Fibroblast of lung (primary cell): ENCODE measurements around the gene CRIP1.

Experiments
- EZH2 ChIP-seq: IDR thresholded peaks from 2 replicates; pipeline ENCODE4 v1.5.1; 2012; ENCODE audit warnings: low read length, control low read depth, mild to moderate bottlenecking; ENCODE audit errors: missing control alignments
- TF ChIP-seq, protein P1 (sequence below), 2 donors: IDR thresholded peaks in 1 of 2; conservative IDR thresholded peaks in 1 of 2; 1 replicate in 1 of 2; 2 replicates in 1 of 2; pipeline ENCODE4 v1.5.1; 2011 to 2012; ENCODE audit warnings: low read length in 2 of 2, control low read depth in 1 of 2, inconsistent platforms in 1 of 2, low read depth in 1 of 2, mild to moderate bottlenecking in 1 of 2

DNA sequence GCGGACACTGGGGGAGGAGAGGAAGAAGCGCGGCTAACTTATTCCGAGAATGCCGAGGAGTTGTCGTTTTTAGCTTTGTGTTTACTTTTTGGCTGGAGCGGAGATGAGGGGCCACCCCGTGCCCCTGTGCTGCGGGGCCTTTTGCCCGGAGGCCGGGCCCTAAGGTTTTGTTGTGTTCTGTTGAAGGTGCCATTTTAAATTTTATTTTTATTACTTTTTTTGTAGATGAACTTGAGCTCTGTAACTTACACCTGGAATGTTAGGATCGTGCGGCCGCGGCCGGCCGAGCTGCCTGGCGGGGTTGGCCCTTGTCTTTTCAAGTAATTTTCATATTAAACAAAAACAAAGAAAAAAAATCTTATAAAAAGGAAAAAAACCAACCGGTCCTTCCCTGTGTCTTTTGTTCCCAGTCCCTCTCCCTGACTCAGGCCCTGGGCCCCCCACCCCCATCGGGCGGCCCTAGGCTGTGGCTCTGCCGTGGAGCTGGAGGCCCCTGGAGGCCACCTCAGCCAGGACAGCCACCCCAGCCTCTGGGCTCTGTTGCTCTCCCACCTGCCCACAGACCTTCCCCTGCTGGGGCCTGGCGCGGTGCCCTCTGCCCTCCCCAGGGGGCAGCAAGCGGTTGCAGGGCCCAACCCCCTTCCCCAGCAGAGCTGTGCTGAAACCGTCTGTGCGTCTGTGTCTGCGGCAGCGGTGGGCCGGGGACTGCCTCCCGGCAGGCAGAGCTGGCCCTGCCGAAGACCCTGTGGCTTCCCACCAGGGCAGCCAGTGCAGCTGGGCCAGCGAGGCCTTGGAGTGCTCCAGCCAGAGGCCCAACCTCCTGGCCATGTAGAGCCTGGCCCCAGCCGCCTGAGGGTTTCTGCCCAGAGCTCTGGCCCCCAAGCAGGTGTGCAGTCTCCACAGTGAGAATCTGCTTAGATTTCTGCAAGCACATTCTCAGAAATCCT lies 16.1 kb upstream of the CRIP1 start:
- no peak for TF ChIP-seq EZH2
- TF ChIP-seq, protein P1, sequence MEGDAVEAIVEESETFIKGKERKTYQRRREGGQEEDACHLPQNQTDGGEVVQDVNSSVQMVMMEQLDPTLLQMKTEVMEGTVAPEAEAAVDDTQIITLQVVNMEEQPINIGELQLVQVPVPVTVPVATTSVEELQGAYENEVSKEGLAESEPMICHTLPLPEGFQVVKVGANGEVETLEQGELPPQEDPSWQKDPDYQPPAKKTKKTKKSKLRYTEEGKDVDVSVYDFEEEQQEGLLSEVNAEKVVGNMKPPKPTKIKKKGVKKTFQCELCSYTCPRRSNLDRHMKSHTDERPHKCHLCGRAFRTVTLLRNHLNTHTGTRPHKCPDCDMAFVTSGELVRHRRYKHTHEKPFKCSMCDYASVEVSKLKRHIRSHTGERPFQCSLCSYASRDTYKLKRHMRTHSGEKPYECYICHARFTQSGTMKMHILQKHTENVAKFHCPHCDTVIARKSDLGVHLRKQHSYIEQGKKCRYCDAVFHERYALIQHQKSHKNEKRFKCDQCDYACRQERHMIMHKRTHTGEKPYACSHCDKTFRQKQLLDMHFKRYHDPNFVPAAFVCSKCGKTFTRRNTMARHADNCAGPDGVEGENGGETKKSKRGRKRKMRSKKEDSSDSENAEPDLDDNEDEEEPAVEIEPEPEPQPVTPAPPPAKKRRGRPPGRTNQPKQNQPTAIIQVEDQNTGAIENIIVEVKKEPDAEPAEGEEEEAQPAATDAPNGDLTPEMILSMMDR (conservative IDR thresholded peaks at IDR 0.05 in 1 of 2, IDR thresholded peaks at IDR 0.05 in 1 of 2; ENCODE audit: low read depth in 1 of 2, low read length in 2 of 2) = no peak
